Amniotic stem cell (primary cell): ENCODE results near the gene TMEM247.

Experiments
- DNase-seq: peaks from one replicate; lab custom pipeline; 2025; lab: John Stamatoyannopoulos, UW

TMEM247 gene

GRCh38 chr2:46489423-46490174 lies 10.2 kb downstream of the TMEM247 start:
- DNase-seq: no peak

- no peak for DNase-seq
These were observed 11.3 kb downstream of the TMEM247 start for GRCh38 chr2:46490521-46491141.

- no peak for DNase-seq
These were observed 12.9 kb downstream of the TMEM247 start for GRCh38 chr2:46492301-46492700.

GRCh38 chr2:46493241-46493970 lies 14.0 kb downstream of the TMEM247 start:
- peak; percentile 31 for DNase-seq

GRCh38 chr2:46493971-46494250 lies 14.5 kb downstream of the TMEM247 start:
- DNase-seq: no peak

GRCh38 chr2:46494596-46494995 lies 15.2 kb downstream of the TMEM247 start:
- DNase-seq: no peak

- DNase-seq: peak; percentile 1
These were observed 16.1 kb downstream of the TMEM247 start for GRCh38 chr2:46495231-46496030.

GRCh38 chr2:46497766-46498165 lies 18.4 kb downstream of the TMEM247 start:
- no peak for DNase-seq

- no peak for DNase-seq
These were observed 19.3 kb downstream of the TMEM247 start for GRCh38 chr2:46498681-46499080.

- DNase-seq: no peak
These were observed 20.0 kb downstream of the TMEM247 start for GRCh38 chr2:46499392-46499785.

GRCh38 chr2:46500801-46501200 lies 21.4 kb downstream of the TMEM247 start:
- DNase-seq: no peak

GRCh38 chr2:46502291-46502885 lies 23.0 kb downstream of the TMEM247 start:
- no peak for DNase-seq

GRCh38 chr2:46503686-46504085 lies 24.3 kb downstream of the TMEM247 start:
- no peak for DNase-seq

GRCh38 chr2:46504221-46504620 lies 24.9 kb downstream of the TMEM247 start:
- DNase-seq: no peak

GRCh38 chr2:46504685-46505471 lies 25.5 kb downstream of the TMEM247 start:
- no peak for DNase-seq

GRCh38 chr2:46505472-46505783 lies 26.1 kb downstream of the TMEM247 start:
- DNase-seq: no peak

GRCh38 chr2:46506131-46506706 lies 26.9 kb downstream of the TMEM247 start:
- no peak for DNase-seq

- no peak for DNase-seq
These were observed 28.9 kb downstream of the TMEM247 start for GRCh38 chr2:46508312-46508711.

- DNase-seq: no peak
These were observed 29.4 kb downstream of the TMEM247 start for GRCh38 chr2:46508759-46509158.

GRCh38 chr2:46509804-46510203 lies 30.4 kb downstream of the TMEM247 start:
- DNase-seq: no peak

- DNase-seq: no peak
These were observed 31.3 kb downstream of the TMEM247 start for GRCh38 chr2:46510598-46511177.
